Skeletal muscle tissue (tissue), 4 donors: Measurements from ENCODE around the gene NACC2. TPM values are rescaled to one million over a fixed set of nuclear protein-coding genes. Genes with fewer than 3 reads are reported as not detected.

Experiments used
- H3K27ac ChIP-seq: one replicate; pipeline ENCODE4 v1.7.0; 2013; ENCODE audit warnings: mild to moderate bottlenecking, low read depth, low read length, inconsistent platforms
- H3K27me3 ChIP-seq, 3 donors: one replicate each; pipeline ENCODE4 v1.7.0; 2013; ENCODE audit warnings: low read length in 3 of 3; ENCODE audit not compliant: control insufficient read depth in 3 of 3, insufficient read depth in 3 of 3
- H3K36me3 ChIP-seq, 3 donors: one replicate each; pipeline ENCODE4 v1.7.0; 2013; ENCODE audit warnings: low read length in 3 of 3; ENCODE audit not compliant: control insufficient read depth in 3 of 3, insufficient read depth in 3 of 3
- H3K4me1 ChIP-seq, 3 donors: one replicate each; pipeline ENCODE4 v1.7.0; 2013; ENCODE audit warnings: low read length in 3 of 3, mild to moderate bottlenecking in 3 of 3; ENCODE audit not compliant: control insufficient read depth in 3 of 3, insufficient read depth in 3 of 3
- H3K4me3 ChIP-seq, 3 donors: one replicate each; pipeline ENCODE4 v1.7.0; 2013; ENCODE audit warnings: low read length in 3 of 3
- H3K9ac ChIP-seq, 3 donors: one replicate each; pipeline ENCODE4 v1.7.0; 2013; ENCODE audit warnings: low read length in 3 of 3, mild to moderate bottlenecking in 3 of 3, moderate library complexity in 2 of 3, low read depth in 1 of 3
- H3K9me3 ChIP-seq, 3 donors: one replicate each; pipeline ENCODE4 v1.7.0; 2013; ENCODE audit warnings: low read length in 3 of 3; ENCODE audit not compliant: control insufficient read depth in 3 of 3
- total RNA-seq: library from RNA; depleted of rRNA; stranded (reverse); fragments of >200 nt; gene quantifications from one replicate; pipeline ENCODE4 v1.2.3, GENCODE V29; 2014
- donor health status: Osteomylitis.

The NACC2 gene
- total RNA-seq, 1 donor from 2014 or later: 7.3 TPM

- Histone ChIP-seq H3K4me1 (peaks cover 0 to 17% (median 8%) of the 10 kb centered on the region in 3 donors), H3K27ac (no peak overlapping the region), H3K36me3 (no peaks in the 10 kb centered on the region), H3K9me3 (no peaks in the 10 kb centered on the region), H3K4me3 (no peak overlapping the region), H3K9ac (no peak overlapping the region), H3K27me3 (peaks cover 47 to 55% (median 54%) of the 10 kb centered on the region in 3 donors)
Observed at GRCh38 chr9:136137321-136138265, 42.5 kb upstream of the NACC2 start.

DNA sequence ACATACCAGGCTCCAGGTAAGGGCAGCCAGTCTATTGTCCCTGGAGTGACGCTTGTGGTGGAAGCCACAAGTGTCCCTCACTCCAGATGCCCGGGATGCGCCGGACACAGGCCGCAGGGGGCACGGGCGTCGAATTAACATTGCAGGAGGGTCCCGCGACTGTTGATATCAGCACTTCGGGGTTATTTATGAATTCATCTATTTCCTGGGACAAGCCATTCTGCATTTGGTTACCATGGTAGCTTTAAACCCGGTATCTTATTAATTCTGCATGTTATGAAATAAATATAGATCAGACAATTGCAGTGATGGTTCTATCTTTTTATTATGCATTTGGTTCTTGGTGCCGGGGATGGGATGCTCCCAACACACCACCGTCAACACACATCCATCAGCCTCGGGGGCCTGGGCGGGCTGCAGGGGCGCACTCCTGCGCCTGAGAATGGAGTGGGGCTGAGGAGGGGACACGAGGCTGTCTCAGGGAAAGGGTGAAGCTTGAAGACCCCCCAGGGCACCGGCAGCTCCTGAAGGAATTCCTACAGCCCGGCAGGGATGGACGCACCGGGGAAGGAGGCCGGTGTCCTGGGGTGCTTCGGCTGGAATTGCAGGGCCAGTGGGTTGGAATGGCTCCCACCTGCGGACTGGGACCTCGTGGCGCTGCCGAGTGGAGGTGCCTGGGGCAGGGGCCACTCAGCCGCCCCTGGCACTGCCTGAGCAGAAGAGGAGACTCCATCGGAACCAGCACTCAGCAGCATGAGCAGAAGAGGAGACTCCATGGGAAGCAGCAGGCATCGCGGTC, 41.2 kb upstream of the NACC2 start:
- Histone ChIP-seq H3K4me3 (no peak overlapping the region), H3K27me3 (peaks cover 60 to 64% (median 61%) of the 10 kb centered on the region in 3 donors), H3K4me1 (peaks cover 0 to 25% (median 8%) of the 10 kb centered on the region in 3 donors), H3K27ac (no peak overlapping the region), H3K9ac (no peak overlapping the region), H3K9me3 (no peaks in the 10 kb centered on the region), H3K36me3 (no peaks in the 10 kb centered on the region)

DNA sequence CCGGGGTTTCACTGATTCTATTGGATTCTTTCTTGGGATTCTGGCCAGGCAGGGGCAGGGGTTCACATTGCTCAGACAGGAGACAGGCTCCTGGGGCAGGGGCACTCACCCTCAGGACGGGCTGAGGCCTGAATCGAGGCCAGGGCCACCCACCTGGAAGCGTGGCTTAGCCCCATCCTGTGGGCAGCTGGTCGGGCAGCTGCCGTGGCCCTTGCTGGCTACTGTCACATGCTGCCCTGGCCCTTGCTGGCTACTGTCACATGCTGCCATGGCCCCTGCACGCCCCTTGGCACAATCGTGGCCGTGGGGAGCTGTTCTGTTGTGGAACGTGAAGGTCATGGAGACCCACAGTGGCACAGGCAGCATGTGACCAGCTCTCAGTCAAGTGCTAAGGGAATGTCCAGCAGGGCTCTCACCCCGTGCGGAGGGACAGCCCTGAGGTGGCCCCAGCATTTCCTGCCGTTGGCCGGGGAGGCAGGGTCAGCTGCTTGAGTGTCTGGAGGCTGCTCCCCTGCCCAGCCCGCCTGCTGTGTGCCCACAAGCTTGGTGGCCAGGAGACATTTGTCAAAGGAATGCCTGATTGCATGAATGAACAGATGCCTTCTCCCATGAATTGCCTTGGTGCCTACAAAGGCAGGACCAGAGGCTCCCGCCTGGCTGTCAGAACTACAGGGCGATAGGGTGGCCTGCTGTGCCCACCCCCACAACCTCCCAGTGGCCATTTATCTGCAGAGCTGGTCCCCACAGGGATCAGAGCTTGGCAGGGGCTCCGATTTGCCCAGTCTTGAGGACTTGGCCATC, 40.4 kb upstream of the NACC2 start:
- Histone ChIP-seq H3K4me3 (no peak overlapping the region), H3K9me3 (no peaks in the 10 kb centered on the region), H3K27me3 (peaks cover 66 to 70% (median 66%) of the 10 kb centered on the region in 3 donors), H3K27ac (no peak overlapping the region), H3K36me3 (no peaks in the 10 kb centered on the region), H3K4me1 (peaks cover 0 to 31% (median 8%) of the 10 kb centered on the region in 3 donors), H3K9ac (peak overlapping the region in 1 of 3 donors; percentile 25)

DNA sequence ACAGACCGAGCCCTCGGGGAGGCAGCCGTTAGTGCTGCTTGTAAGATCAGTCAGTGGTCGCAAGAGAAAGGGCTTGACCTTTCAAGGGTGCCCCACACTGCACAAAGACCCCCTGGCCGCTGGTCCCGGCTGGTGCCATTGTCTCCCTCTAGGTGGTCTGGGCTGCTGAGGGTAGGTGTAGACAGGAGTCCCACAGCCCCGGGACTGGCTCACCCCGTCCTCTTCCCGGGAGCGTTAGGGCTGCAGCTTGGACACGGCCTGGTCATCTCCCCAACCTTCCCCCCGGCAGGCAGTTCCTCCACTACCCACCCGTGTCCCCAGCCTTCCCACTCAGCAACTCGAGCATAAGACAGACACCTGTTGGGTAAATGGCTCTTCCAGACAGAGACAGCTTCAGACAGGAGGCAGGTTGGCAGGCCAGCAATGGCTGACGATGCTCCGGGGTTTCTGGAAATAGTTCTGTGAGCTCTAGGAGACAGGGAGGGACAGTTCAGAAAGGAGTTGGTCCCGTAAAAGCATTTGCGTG, 38.9 kb upstream of the NACC2 start:
- Histone ChIP-seq H3K4me1 (peaks cover 0 to 32% (median 8%) of the 10 kb centered on the region in 3 donors), H3K4me3 (no peak overlapping the region), H3K27ac (no peak overlapping the region), H3K9me3 (no peaks in the 10 kb centered on the region), H3K36me3 (no peaks in the 10 kb centered on the region), H3K27me3 (peaks cover 75 to 80% (median 76%) of the 10 kb centered on the region in 3 donors), H3K9ac (no peak overlapping the region)

GRCh38 chr9:136133191-136133958, 38.3 kb upstream of the NACC2 start:
- no peak overlapping the region for H3K27ac ChIP-seq
- H3K9ac ChIP-seq: no peak overlapping the region
- no peak overlapping the region for H3K4me3 ChIP-seq
- peaks cover 0 to 32% (median 8%) of the 10 kb centered on the region in 3 donors for H3K4me1 ChIP-seq
- H3K36me3 ChIP-seq: no peaks in the 10 kb centered on the region
- peaks cover 79 to 82% (median 79%) of the 10 kb centered on the region in 3 donors for H3K27me3 ChIP-seq
- H3K9me3 ChIP-seq: no peaks in the 10 kb centered on the region

GRCh38 chr9:136132512-136133050, 37.5 kb upstream of the NACC2 start:
- Histone ChIP-seq H3K27me3 (peaks cover 81 to 84% (median 84%) of the 10 kb centered on the region in 3 donors), H3K9ac (no peak overlapping the region), H3K4me3 (no peak overlapping the region), H3K36me3 (no peaks in the 10 kb centered on the region), H3K4me1 (peaks cover 0 to 32% (median 7%) of the 10 kb centered on the region in 3 donors), H3K9me3 (no peaks in the 10 kb centered on the region), H3K27ac (no peak overlapping the region)

GRCh38 chr9:136131629-136132511, 36.8 kb upstream of the NACC2 start:
- H3K27me3 ChIP-seq: peaks cover 78 to 84% (median 79%) of the 10 kb centered on the region in 3 donors
- H3K4me1 ChIP-seq: peaks cover 0 to 32% (median 4%) of the 10 kb centered on the region in 3 donors
- H3K36me3 ChIP-seq: no peaks in the 10 kb centered on the region

GRCh38 chr9:136129176-136129575, 34.1 kb upstream of the NACC2 start:
- no peak overlapping the region for H3K9ac ChIP-seq

More at GRCh38 chr9:136131629-136132511, 36.8 kb upstream of the NACC2 start:
- Histone ChIP-seq H3K4me3 (no peak overlapping the region), H3K9ac (peak overlapping the region in 1 of 3 donors; percentile 16), H3K9me3 (no peaks in the 10 kb centered on the region), H3K27ac (no peak overlapping the region)

More at GRCh38 chr9:136129176-136129575, 34.1 kb upstream of the NACC2 start:
- Histone ChIP-seq H3K27ac (no peak overlapping the region), H3K36me3 (no peaks in the 10 kb centered on the region), H3K9me3 (no peaks in the 10 kb centered on the region), H3K4me1 (peaks cover 0 to 25% (median 4%) of the 10 kb centered on the region in 3 donors), H3K27me3 (peaks cover 55 to 72% (median 66%) of the 10 kb centered on the region in 3 donors), H3K4me3 (no peak overlapping the region)
